GM19395 (cell line): ENCODE measurements around the gene NAV3.

Experiments used
- ATAC-seq: cut with Tn5 transposase; IDR thresholded peaks from one replicate; pipeline ENCODE4 v1.9.1; 2021; ENCODE audit warnings: mild to moderate bottlenecking, moderate library complexity; ENCODE audit not compliant: unreplicated experiment

The NAV3 gene

DNA sequence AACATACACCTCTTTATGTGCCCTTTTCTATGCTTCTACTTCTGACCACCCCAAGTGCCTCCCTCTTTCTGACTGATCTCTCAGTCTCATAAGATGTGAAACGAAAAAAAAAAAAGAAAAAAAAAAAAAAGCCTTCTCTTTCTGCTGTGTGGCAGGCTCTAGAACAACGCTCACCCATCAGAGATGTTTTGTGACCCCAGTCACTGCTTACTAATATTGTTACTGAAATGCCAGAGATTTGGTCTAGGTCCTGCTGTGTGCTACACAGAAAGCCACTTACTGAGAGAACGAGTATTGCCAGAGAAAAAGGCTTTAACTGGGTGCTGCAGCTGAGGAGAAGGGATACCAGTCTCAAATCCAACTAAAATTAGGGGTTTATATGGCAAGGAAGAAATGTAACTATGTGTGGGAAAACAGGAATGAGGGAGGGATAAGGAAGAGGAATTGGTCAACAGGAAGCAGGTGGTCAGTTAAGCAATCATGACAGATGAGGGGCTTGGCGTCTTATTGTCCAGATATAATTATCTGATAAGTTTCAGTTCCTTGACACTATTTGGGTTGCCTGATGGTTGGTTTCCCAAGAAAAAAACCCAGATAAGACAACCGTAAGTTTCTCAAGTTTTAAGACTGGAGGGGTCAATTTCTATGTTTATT lies 149.0 kb downstream of the NAV3 start:
- no peak for ATAC-seq

DNA sequence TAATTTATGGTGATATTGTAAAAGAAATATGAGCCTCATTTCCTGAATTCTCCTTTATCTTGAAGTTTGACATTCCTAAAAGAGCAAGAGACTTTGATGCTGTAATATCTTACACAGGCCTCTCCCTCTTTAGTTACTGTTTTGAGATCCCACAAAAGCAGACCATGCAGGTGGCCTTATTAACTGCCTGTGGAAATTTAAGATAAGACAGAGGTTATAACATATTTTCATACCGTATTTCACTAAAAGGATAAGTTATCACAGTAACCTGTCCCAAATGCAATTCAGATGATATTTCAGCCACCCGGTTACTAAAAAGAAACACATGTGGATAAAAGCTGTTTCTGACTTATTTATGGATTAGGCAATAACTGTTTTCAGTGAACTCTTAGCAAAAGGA lies 150.1 kb downstream of the NAV3 start:
- ATAC-seq, result no peak

DNA sequence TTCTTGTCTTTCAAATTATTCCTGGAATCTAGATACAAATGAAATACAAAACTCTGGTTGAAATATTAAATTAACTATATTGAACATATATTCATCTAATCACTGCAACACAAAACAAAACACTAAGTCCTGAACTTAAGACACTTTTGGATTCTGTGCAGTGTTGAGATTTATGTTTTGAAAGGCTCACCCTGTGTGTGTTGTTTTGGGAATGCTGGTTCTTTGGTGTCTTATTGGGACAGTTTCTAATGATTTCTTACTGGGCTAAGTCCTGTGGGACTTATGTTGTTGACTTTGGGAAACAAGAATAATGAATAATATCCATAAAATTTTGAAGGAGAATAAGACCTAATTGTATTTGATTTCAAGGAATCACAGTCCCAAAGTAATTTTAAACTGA lies 153.2 kb downstream of the NAV3 start:
- ATAC-seq, result no peak

DNA sequence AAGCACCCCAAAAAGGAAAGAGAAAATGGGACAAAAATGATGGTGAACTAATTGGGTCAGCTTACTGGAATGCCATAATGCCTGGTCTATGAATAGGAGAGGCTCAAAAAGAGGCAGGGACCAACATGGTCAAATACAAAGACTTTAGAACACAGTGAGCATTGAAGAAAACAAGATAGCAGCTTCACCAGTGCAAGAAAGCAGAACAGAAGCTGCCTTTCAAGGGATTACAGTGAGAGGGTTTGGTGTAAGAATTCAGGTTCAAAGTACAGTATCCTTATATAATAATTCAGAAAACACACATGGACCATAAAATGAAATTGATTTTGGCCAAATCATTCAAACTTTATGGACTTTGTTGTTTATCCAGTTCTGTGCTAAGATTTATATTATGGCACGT lies 162.1 kb downstream of the NAV3 start:
- ATAC-seq, result no peak

DNA sequence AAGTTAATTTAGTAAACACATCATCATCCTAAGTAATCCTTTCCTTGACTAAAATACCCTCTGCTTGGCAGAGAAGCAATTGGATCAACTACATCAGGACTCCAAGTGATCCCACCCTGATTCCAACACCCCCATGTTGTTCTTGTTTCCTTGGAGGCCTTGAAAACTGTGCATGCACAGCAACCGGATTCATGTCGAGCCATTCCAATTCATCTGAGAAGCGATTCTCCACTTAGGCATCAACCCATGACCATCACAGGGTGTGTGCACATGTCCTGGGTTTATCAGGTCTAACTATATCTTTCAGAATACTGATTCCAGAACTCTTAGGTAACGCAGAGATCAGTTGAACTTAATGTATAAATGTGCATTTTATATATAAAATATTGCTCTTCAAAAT lies 163.0 kb downstream of the NAV3 start:
- ATAC-seq, result no peak

DNA sequence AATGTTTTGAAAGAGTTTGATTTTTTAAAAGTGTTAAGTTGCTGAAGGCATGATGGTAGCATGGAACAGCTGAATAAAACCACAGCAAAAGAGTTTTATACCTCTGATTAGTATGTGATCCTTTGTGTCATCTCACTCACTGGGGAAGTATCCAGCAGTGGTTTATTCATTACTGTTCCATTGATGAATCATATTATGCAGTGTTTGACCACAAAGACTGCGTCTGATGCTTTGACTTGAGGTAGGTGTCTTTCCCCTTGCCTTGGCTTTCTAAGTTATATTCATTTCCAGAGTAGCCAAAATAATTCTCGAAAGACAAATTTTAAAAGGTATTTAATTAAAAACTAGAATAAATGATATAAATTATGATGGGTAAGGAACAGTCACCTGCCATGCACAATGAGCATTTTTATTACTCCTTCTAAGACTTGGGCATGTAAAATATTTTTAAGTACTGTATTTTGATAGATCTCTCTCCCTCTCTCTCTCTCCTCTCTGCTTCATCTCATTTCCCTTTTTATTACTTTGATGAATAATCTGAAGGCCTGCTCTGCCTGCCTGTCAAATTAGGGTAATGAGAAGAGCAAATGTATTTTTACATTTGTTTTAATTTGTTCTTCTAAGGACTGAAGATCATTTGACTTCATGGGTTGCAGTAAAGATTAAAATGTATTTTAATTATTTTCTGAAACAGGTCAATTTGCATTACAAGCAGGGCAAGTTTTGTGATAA lies 164.9 kb downstream of the NAV3 start:
- peak; percentile 88 for ATAC-seq

DNA sequence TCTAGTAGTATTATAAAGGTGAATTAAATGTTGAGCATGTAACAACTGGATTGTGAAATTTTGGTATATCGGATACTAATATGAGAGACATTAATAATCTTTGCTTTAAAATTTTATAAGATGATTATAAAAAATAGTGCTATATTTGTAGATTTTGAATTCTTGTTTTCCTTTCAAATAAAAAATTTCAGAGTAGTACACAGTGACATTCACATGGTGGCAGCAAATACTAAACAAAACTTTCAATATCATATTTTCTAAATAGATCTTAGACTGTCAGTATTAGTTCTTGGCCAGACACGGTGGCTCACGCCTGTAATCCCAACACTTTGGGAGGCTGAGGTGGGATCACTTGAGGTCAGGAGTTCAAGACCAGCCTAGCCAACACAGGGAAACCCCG lies 166.0 kb downstream of the NAV3 start:
- no peak for ATAC-seq

DNA sequence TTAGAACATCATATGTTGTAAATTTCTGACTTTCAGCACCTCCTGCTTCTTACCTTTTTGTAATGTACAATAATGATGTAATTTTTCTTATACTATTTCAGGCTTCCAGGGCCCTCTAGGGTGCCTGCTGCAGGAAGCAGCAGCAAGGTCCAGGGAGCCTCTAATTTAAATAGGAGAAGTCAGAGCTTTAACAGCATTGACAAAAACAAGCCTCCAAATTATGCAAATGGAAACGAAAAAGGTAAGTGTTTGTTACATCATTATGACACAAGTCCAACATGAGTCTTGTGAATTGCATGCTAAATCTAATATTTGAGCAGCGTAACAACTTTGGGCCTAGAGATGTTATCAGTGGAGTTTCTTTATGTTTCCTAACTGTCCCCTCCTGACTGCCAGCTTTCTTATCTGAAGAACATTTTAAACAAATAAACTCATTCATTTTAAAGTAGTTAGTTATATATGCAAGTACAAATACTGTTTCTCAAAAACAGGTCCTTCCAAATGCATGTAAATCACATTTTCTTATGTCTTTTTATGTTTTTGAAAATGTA lies 167.6 kb downstream of the NAV3 start:
- ATAC-seq, result no peak

DNA sequence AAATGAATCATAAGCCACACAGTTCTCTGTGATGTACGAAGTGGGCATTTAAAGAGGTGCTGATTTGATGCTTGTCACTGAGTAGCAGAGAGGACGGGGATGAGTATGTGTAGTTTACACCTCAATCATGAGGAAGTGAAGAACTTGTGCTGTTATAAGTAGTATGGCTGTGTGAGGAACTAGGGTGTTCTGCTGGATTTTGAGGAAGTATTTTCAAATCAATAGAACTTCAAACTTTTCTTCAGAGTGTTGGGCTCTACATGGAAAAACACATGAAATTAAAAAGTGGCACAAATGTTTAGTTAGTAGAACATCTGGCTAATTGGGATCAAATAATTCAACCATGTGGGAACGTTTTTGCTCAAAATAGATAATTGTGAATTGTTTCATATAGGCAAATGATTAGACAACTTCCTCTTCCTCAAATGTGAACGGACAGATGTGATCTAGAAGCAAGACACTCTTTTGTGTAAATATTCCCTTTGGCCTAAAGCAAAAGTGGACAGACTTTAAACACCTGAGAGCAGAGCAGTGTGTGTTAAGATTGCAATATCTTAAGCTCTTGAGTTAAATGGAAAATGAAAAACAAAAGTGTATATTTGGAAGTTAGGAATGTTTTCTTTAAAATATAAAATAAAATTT lies 168.5 kb downstream of the NAV3 start:
- peak; percentile 76 for ATAC-seq

DNA sequence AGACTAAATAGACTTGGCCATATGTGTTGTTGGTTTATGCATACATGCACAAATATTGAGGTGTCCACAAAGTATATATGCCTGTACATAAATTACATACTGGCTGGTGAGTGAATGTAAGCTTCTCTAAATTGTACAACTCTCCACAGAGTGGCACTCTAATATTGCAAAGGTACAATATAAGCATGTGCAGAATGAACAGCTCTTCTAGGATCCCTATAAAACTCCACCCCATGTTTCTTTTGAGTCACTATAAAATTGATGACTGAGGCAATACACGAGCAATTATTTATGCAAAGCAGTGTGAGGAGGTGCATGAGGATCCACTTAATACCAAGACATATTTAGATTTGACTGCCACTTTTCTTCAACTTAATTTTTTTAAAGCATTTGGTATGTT lies 172.2 kb downstream of the NAV3 start:
- ATAC-seq, result no peak

DNA sequence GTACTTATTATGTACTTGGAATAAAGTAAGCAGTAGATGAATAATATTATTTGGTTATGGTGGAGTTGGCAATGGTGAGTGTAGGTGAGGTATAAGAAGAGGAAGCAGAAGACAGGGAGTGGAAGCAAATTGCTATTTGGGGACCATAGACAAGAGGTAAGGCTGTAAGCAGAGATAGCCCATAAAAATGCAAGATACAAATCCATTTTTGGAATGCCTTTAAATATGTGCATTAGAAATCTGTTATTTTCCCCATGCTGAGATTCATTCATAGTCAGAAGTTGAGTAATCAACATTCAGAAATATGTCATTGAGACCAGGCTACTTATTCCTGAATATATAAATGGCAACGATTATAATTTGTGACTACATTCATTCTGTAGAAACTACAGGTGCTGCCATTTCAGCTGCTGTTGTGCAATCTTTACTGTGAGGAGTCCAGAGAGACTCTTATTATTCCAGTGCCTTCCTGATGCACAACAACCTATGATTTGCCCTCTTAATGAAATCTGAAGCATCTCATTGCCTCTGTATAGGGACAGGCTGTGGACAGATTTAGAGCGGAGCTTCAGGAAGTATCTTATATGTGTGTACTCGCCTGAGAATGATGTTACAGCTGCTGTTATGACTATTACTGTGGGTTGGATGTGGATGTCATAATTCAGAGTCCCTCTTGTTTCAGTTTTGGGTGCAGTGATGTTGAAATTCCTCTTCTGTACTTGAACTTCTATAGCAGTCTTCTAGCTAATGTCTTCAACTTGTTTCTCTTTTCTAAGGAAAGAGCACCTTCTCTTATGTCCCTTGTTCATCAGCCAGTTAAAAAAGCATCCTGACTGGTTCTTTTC lies 173.8 kb downstream of the NAV3 start:
- ATAC-seq, result no peak

DNA sequence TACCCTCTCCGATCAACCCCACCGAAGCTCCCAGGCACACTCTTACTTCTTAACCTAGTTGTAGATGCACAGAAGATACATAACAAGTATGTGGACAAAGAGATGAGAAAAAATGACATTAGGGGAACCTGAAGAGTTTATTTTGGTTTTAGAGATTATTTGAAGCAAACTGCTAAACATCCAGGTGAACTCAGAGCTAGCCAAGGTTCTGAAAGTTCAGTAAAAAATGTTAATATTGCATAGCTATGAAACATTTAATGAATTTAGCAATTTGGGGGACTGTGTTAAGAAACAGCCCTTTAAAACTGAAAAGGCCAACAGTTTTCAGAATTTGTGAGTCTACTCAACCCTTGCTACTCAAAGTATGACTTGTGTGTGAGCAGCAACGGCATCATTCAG lies 174.4 kb downstream of the NAV3 start:
- no peak for ATAC-seq

DNA sequence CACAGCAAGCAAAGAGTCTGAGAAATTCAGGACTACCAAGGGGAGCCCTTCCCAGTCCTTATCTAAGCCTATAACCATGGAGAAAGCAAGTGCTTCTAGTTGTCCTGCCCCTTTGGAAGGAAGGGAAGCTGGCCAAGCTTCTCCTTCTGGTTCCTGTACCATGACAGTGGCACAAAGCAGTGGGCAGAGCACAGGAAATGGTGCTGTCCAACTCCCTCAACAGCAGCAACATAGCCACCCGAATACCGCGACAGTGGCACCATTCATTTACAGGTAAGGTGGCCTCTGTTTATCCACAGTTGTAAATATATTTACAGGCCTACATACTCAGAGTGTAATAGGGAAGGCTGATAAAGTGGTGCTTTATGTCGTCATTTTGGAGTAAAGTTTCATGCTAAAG lies 176.5 kb downstream of the NAV3 start:
- no peak for ATAC-seq

DNA sequence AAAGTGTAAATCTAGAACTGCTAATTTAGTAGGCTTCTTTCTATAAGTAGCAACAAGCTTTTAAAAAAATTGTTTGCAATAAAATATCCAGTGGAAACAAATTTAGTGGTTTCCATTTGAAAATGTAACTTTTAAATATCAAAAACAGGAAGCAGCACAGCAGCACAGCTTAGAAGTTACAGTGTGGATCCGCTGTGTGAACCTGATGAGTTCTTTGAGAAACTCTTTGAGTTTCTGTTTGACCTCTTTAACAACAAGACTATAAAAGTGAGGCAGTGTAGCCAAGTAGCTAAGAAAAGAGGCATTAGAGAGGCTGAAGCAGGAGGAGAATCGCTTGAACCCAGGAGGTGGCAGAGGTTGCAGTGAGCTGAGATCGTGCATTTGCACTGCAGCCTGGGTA lies 178.3 kb downstream of the NAV3 start:
- ATAC-seq, result no peak

DNA sequence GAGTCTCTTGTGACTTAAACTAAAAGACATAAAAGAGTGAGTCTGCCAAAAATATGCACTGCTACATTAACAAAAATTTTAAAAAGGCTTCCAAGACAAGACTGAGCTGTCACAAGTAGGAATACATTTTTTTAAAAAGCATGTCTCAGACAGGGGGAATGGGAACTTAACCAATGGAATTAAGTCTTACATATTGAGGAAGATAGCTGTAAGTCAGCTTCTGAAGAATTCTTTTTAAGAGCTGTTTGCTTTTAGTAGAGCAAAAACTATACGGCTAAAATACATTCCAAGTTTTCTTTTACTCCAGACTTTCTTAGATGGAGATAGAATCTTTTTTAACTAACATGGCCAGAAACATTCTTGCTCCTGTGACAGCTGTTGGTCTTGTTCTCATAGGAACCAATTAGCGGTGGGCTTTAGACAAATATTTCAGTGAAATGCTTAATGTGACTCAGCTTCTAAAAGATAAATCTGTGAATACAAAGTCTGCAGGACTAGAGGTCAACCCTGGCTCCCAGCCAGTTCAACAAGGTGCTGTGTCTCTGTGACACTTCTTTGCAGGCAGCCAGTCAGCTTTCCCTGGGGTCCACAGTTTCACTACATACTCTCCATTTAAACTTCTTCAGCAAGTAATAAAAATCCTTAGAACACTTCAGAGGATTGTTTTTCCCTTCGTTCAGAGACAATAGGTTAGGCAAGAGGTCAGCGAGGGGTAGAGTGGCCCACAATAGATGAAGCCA lies 187.6 kb downstream of the NAV3 start:
- ATAC-seq, result no peak

DNA sequence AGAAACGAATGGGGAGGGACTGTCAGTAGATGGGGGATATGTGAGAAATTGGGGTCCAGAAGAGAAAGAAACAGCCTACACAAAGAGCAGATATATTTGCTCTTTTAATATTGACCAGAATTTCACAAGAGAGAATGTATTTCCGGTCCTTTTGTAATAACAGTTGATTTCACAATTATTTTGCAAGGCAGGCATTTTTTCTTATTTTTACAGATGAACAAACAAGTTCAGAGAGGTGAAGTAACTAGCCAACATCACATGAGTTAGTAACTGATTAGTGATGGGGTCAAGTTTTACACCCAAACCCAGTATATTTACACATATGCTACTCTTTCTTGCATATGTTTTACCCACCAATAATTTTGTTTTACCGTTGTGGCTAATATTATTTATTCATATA lies 188.2 kb downstream of the NAV3 start:
- no peak for ATAC-seq

DNA sequence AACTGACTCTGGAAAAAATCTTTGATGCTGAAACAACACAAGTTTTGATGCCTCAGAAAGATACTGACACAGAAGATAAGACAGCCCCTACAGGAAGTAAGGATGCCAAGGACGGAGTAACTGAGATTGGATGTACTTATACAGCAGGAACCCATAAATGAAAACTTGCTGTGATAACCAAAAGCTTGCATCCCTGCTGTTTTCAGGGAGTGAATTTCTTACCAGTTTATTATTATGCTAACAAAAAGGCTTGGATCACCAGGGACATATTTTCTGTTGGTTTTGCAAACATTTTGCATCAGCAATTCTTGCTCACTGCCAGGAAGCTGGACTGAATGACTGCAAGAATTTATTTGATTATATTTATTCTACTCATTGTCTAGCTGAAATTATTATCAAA lies 197.7 kb downstream of the NAV3 start:
- no peak for ATAC-seq

DNA sequence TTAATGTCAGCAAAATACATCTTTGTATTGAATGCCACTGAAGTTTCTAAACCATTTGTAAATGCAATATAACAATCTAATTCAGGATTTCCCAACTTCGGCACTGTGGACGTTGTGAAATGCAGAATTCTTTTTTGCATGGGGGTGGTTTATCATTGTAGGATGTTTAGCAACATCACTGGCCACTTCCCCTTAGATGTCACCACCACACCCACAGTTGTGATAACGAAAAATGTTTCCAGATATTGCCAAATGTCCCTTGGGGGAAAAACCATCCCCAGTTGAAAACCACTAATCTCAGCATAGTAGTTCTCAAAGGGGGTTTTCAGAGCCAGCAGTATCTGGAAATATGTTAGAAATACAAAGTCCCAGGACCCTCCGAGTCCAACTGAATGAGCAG lies 203.3 kb downstream of the NAV3 start:
- no peak for ATAC-seq

DNA sequence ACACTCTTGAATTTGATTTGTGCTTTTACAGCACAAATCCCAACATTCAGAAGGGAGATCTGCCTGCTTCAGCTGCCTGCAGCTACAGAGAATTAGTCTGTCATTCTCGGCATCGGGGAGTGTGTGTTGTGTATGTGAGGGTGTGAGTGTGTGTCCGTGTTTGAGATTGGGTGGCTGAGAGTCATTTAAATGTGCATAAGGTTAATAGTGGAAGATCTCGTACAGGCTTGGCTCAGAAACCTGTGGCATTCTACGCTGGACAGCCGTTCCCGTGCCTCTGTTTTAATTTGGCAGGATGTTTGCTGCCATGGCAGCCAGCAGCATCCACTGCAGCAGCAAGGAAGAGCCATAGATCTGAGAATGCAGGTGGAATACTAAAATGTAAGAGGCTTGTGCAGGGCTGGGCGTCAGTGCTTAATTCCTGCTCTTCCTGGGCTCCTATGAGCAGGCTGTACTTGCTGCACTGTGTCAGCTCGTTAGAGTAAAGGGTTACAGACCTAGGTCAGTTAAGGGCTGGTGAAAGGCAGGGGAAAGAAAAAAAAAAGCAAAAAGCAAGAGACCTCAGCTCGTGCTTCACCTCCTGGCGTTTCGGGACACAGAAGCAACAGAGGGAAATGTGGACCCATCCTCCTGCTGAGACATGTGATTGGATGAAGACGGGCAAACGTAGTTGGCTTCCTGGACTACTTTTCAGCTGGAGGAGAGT lies 205.4 kb downstream of the NAV3 start:
- no peak for ATAC-seq

DNA sequence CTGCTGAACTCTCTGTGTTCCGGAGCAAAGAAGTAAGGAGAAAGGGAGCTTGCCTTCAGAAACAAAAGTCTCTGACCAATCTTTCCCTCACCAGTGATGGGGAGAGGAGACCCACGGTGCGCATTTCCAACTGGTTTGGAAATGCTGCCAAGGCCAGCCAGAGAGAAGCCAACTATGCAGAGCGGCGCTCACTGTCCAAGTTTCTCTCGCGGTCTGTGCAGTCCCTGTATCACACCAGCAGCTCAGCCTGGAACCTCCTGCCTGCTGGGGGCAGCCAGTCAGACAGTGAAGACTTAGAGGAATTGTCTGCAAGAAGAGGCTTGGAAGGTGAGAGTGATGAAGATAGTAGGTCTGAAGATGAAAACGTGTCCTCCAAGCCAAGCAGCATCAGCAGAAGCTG lies 206.2 kb downstream of the NAV3 start:
- ATAC-seq, result no peak
